GM12872 (cell line): ENCODE results near the gene AARS2.

ENCODE experiments used
- CTCF ChIP-seq: IDR thresholded peaks from 3 replicates; pipeline ENCODE4 v1.5.1; 2011; ENCODE audit warnings: low read depth, mild to moderate bottlenecking, low read length, moderate library complexity; ENCODE audit not compliant: insufficient read depth

The AARS2 gene

GRCh38 chr6:44312901-44313788, at the start of gene AARS2:
TSS of gene AARS2 (minus strand) at chr6:44313347. CDS start at chr6:44313323, 24 bp downstream.
- TF ChIP-seq CTCF: peak; percentile 99

- TF ChIP-seq CTCF: no peak
These were observed 48.8 kb upstream of the AARS2 start for GRCh38 chr6:44361947-44362346.

DNA sequence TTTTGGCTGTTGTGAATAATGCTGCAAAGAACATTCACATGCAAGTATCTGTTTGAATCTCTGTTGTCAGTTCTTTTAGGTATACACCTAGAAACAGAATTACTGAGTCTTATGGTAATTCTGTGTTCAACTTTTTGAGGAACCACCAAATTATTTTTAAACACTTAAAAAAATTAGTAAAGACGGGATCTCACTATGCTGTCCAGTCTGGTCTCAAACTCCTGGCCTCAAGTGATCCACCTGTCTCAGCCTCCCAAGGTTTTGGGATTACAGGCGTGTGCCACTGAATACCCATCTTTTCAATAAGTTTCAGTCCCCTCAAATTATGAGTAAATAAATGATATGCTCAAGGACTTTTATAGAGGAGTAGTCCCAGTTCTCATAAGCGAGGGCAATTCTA, 46.8 kb upstream of the AARS2 start:
- TF ChIP-seq CTCF: no peak

DNA sequence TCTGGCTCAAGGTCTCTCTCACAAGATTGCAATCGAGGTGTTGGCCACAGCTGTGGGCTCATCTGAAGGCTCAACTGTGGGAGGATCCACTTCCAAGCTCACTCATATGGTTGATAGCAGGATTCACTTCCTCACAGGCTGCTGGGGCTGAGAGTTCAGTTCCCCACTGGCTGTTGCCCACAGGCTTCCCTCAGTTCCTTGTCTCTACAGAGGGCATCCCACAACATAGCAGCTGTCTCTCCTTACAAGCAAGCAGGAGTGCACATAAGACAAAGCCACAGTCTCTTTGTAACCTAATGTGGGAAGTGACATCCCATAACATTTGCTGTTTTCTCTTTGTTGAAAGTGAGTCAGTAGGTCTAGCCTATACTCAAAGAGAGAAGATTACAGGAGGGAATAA, 43.3 kb upstream of the AARS2 start:
- no peak for TF ChIP-seq CTCF

- no peak for TF ChIP-seq CTCF
These were observed 42.5 kb upstream of the AARS2 start for GRCh38 chr6:44355640-44356039.

- no peak for TF ChIP-seq CTCF
These were observed 40.2 kb upstream of the AARS2 start for GRCh38 chr6:44353336-44353735.

DNA sequence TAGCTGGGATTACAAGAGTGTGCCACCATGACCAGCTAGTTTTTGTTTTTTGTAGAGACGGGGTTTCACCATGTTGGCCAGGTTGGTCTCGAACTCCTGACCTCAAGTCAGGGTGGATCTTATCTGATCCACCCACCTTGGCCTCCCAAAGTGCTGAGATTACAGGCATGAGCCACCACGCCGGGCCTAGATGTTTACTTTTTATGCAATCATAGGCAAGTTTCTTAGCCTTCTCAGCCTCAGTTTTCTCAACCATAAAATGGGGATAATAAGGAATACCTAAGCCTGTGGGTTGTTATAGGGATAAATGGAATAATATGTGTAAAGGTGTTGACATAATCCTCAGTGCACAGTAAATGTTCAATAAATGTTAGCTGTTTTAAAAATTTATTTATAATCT, 39.1 kb upstream of the AARS2 start:
- no peak for TF ChIP-seq CTCF
